ENCODE data around the gene CAPZB. TPM values are rescaled to one million over a fixed set of nuclear protein-coding genes. Genes with fewer than 3 reads are reported as not detected.

The CAPZB gene
- polyA plus RNA-seq, 1 experiment, result 276 TPM

DNA sequence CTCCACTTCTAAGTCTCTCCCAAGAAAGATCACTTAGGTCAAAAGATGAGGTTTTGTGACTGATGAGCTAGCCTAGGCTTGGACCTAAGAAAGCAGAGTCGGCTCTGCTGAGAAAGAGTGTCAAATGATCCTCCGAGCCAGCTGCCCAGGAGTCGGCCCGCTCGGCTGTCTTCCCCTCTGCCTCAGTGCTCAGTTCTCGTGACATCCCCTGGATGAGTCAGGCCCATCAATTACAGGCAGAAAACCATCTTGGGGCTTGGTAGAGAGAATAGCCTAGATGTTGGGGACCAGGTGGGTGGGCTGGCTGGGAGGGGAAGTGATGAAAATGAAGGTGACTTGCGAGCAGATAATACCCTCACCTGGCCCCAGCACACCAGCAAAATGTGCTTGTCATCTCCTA lies 112.7 kb downstream of the CAPZB start:
- Histone ChIP-seq H3K27me3 (ENCODE audit: control insufficient read depth, insufficient read depth, low read length) (no peaks in the 10 kb centered on the region), H3K4me3 (ENCODE audit: low read depth, low read length) (no peak overlapping the region), H3K36me3 (ENCODE audit: control insufficient read depth, insufficient read depth, low read length) (peaks cover 21% of the 10 kb centered on the region)
- POLR2A ChIA-PET, result no interaction called here
- TF ChIP-seq, protein P1, sequence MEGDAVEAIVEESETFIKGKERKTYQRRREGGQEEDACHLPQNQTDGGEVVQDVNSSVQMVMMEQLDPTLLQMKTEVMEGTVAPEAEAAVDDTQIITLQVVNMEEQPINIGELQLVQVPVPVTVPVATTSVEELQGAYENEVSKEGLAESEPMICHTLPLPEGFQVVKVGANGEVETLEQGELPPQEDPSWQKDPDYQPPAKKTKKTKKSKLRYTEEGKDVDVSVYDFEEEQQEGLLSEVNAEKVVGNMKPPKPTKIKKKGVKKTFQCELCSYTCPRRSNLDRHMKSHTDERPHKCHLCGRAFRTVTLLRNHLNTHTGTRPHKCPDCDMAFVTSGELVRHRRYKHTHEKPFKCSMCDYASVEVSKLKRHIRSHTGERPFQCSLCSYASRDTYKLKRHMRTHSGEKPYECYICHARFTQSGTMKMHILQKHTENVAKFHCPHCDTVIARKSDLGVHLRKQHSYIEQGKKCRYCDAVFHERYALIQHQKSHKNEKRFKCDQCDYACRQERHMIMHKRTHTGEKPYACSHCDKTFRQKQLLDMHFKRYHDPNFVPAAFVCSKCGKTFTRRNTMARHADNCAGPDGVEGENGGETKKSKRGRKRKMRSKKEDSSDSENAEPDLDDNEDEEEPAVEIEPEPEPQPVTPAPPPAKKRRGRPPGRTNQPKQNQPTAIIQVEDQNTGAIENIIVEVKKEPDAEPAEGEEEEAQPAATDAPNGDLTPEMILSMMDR (IDR thresholded peaks at IDR 0.05; ENCODE audit: insufficient read depth, low read depth, low read length), result no peak
- CTCF ChIA-PET, result interaction anchor here (0.5 to 4.5 kb wide), 6 partner anchors 13 to 281 kb away, joined by 3 to 37 read pairs (median 6); no protein-coding TSS in a partner anchor
- no peak for DNase-seq (ENCODE audit: low read depth)

DNA sequence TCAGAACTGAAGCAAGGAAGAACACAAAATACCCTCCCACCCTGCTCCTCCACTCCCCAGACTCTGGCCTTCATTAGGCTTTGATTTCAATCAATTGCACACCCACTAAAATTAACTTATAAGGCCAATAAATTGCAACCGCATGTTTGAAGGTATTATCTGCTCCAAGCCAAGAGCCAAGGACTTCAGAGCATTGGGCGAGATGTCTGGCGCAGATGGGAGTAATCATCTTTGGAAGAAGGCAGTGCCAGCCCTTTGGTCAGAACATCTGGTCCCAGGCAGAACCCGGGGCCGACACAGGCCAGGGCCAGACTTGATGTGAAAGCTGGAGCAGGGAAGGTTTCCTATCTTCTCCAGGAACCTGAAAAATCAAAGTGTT lies 113.2 kb downstream of the CAPZB start:
- Histone ChIP-seq H3K27me3 (ENCODE audit: control insufficient read depth, insufficient read depth, low read length) (no peaks in the 10 kb centered on the region), H3K4me3 (ENCODE audit: low read depth, low read length) (no peak overlapping the region), H3K36me3 (ENCODE audit: control insufficient read depth, insufficient read depth, low read length) (peaks cover 21% of the 10 kb centered on the region)
- TF ChIP-seq, protein P1 (IDR thresholded peaks at IDR 0.05; ENCODE audit: insufficient read depth, low read depth, low read length), result no peak
- ChIA-PET POLR2A (no interaction called here), CTCF (interaction anchor here (1.1 to 3.6 kb wide), 2 partner anchors 23 to 27 kb away, joined by 3 to 12 read pairs; no protein-coding TSS in a partner anchor)
- no peak for DNase-seq (ENCODE audit: low read depth)

- CTCF ChIA-PET, result interaction anchor here (1.1 kb wide), 1 partner anchor 23 kb away, joined by 3 read pairs; no protein-coding TSS in a partner anchor
Measured at GRCh38 chr1:19371226-19372135, 113.9 kb downstream of the CAPZB start.

GRCh38 chr1:19370453-19371170 lies 114.7 kb downstream of the CAPZB start:
- no peak for DNase-seq (ENCODE audit: low read depth)
- POLR2A ChIA-PET, result no interaction called here
- CTCF ChIA-PET, result no interaction called here

More at GRCh38 chr1:19371226-19372135, 113.9 kb downstream of the CAPZB start:
- Histone ChIP-seq H3K36me3 (ENCODE audit: control insufficient read depth, insufficient read depth, low read length) (peaks cover 19% of the 10 kb centered on the region), H3K27me3 (ENCODE audit: control insufficient read depth, insufficient read depth, low read length) (no peaks in the 10 kb centered on the region), H3K4me3 (ENCODE audit: low read depth, low read length) (no peak overlapping the region)
- no peak for DNase-seq (ENCODE audit: low read depth)
- TF ChIP-seq, protein P1 (IDR thresholded peaks at IDR 0.05; ENCODE audit: insufficient read depth, low read depth, low read length), result no peak
- POLR2A ChIA-PET, result no interaction called here

More at GRCh38 chr1:19370453-19371170, 114.7 kb downstream of the CAPZB start:
- Histone ChIP-seq H3K27me3 (ENCODE audit: control insufficient read depth, insufficient read depth, low read length) (no peaks in the 10 kb centered on the region), H3K4me3 (ENCODE audit: low read depth, low read length) (no peak overlapping the region), H3K36me3 (ENCODE audit: control insufficient read depth, insufficient read depth, low read length) (peaks cover 16% of the 10 kb centered on the region)
- TF ChIP-seq, protein P1 (IDR thresholded peaks at IDR 0.05; ENCODE audit: insufficient read depth, low read depth, low read length), result no peak
